Testis (tissue), 3 donors: ENCODE results near the gene C5orf58. TPM values are rescaled to one million over a fixed set of nuclear protein-coding genes. Genes with fewer than 3 reads are reported as not detected.

Source experiments
- DNase-seq: peaks from one replicate; pipeline ENCODE4 v3.0.0-alpha.2; 2019
- H3K27ac ChIP-seq, 2 donors: fragments of 200-600 bp; sonication (generic); one replicate each; pipeline ENCODE4 v1.5.1; 2019
- H3K27me3 ChIP-seq: fragments of 200-600 bp; sonication (generic); one replicate; pipeline ENCODE4 v1.5.1; 2019
- H3K36me3 ChIP-seq: fragments of 200-600 bp; sonication (generic); one replicate; pipeline ENCODE4 v1.5.1; 2017; ENCODE audit warnings: low read depth; ENCODE audit errors: missing control alignments
- H3K4me1 ChIP-seq: fragments of 200-600 bp; sonication (generic); one replicate; pipeline ENCODE4 v1.5.1; 2019
- H3K4me3 ChIP-seq, 2 donors: fragments of 200-600 bp; sonication (generic); one replicate each; pipeline ENCODE4 v1.5.1; 2017 to 2019
- H3K9me3 ChIP-seq: fragments of 200-600 bp; sonication (generic); one replicate; pipeline ENCODE4 v1.5.1; 2017
- CTCF ChIP-seq, 3 experiments: fragments of 450-650 bp in 2 of 3; fragments of 200-600 bp in 1 of 3; sonication (generic) in 1 of 3; IDR thresholded peaks; one replicate each; pipeline ENCODE4 v1.5.1; 2016 to 2019; ENCODE audit warnings: antibody characterized with exemption in 3 of 3, mild to moderate bottlenecking in 2 of 3, moderate library complexity in 1 of 3
- POLR2A ChIP-seq: fragments of 450-650 bp; IDR thresholded peaks from one replicate; pipeline ENCODE4 v1.6.1; 2017; ENCODE audit warnings: antibody characterized with exemption, mild to moderate bottlenecking, moderate library complexity
- WGBS, 2 donors: methylation state at CpG; one replicate each; pipeline ENCODE4 v1.1.5; 2018; 5-methylcytosine and 5-hydroxymethylcytosine counted together
- intact Hi-C: fragments of 100-400 bp; cut with DNase I; formaldehyde crosslinking; loops from one replicate; pipeline ENCODE4 v1.15.1; 2023; ENCODE audit warnings: low total_unique reads
- polyA plus RNA-seq: library from polyadenylated mRNA; stranded (reverse); fragments of 350-450 nt; fragmentation: Illumina TruSeq; extraction: RNeasy Lipid Tissue Mini Kit (QIAGEN cat#74804); gene quantifications from one replicate; pipeline ENCODE4 v1.2.3, GENCODE V29; 2014; ENCODE audit warnings: low read depth, low replicate concordance; ENCODE audit not compliant: insufficient read depth
- total RNA-seq, 2 donors: library from RNA; depleted of rRNA; stranded (reverse); fragments of >200 nt; gene quantifications; one replicate each; pipeline ENCODE4 v1.2.3, GENCODE V29; 2016

The C5orf58 gene
- total and polyA plus RNA-seq, 3 donors from 2014 or later, result 40.9 to 266 (median 72.7) TPM

GRCh38 chr5:170250810-170251317 is 18.1 kb downstream of the C5orf58 start:
- 47% methylated on average over 3 of the region's 3 CpGs for WGBS, 2 donors
- H3K27me3 ChIP-seq, result no peaks in the 10 kb centered on the region
- no peak for DNase-seq
- no peak overlapping the region for H3K4me3 ChIP-seq
- intact Hi-C loops, result no loop called here
- no peaks in the 10 kb centered on the region for H3K9me3 ChIP-seq
- peak overlapping the region in 1 of 2 donors; percentile 17 for H3K27ac ChIP-seq
- H3K36me3 ChIP-seq, result no peaks in the 10 kb centered on the region
- H3K4me1 ChIP-seq, result peaks cover 10% of the 10 kb centered on the region
- TF ChIP-seq POLR2A, result no peak
- no peak for TF ChIP-seq CTCF (IDR thresholded peaks at IDR 0.05)

GRCh38 chr5:170251462-170251861 is 18.7 kb downstream of the C5orf58 start:
- WGBS, 2 donors, result 65 to 85% methylated on average over 2 of the region's 2 CpGs

GRCh38 chr5:170252109-170252508 is 19.3 kb downstream of the C5orf58 start:
- peaks cover 6% of the 10 kb centered on the region for H3K4me1 ChIP-seq
- intact Hi-C loops, result no loop called here

More at GRCh38 chr5:170251462-170251861, 18.7 kb downstream of the C5orf58 start:
- Histone ChIP-seq H3K36me3 (no peaks in the 10 kb centered on the region), H3K9me3 (no peaks in the 10 kb centered on the region), H3K4me3 (no peak overlapping the region), H3K27ac (peak overlapping the region in 1 of 2 donors; percentile 72), H3K4me1 (peaks cover 10% of the 10 kb centered on the region), H3K27me3 (no peaks in the 10 kb centered on the region)
- TF ChIP-seq CTCF (IDR thresholded peaks at IDR 0.05) (no peak), POLR2A (no peak)
- DNase-seq, result no peak
- intact Hi-C loops, result no loop called here

GRCh38 chr5:170252720-170253350 is 20.1 kb downstream of the C5orf58 start:
- 33 to 46% methylated on average over 9 of the region's 9 CpGs for WGBS, 2 donors
- TF ChIP-seq POLR2A (no peak), CTCF (IDR thresholded peaks at IDR 0.05) (no peak)
- Histone ChIP-seq H3K27me3 (no peaks in the 10 kb centered on the region), H3K27ac (peak overlapping the region in 1 of 2 donors; percentile 72), H3K36me3 (no peaks in the 10 kb centered on the region), H3K9me3 (no peaks in the 10 kb centered on the region), H3K4me1 (peaks cover 5% of the 10 kb centered on the region), H3K4me3 (no peak overlapping the region)
- intact Hi-C loops, result no loop called here
- DNase-seq, result no peak

More at GRCh38 chr5:170252109-170252508, 19.3 kb downstream of the C5orf58 start:
- 66 to 79% methylated on average over 3 of the region's 3 CpGs for WGBS, 2 donors
- TF ChIP-seq CTCF (IDR thresholded peaks at IDR 0.05), result no peak
- TF ChIP-seq POLR2A, result no peak
- Histone ChIP-seq H3K27me3 (no peaks in the 10 kb centered on the region), H3K4me3 (no peak overlapping the region), H3K9me3 (no peaks in the 10 kb centered on the region), H3K27ac (peak overlapping the region in 1 of 2 donors; percentile 72), H3K36me3 (no peaks in the 10 kb centered on the region)
- no peak for DNase-seq

GRCh38 chr5:170254056-170254455 is 21.3 kb downstream of the C5orf58 start:
- no peaks in the 10 kb centered on the region for H3K36me3 ChIP-seq
- TF ChIP-seq POLR2A, result no peak
- no peak for TF ChIP-seq CTCF (IDR thresholded peaks at IDR 0.05)
- DNase-seq, result no peak
- intact Hi-C loops, result no loop called here
- H3K27ac ChIP-seq, result peak overlapping the region in 1 of 2 donors; percentile 72
- no peaks in the 10 kb centered on the region for H3K9me3 ChIP-seq
- H3K4me3 ChIP-seq, result no peak overlapping the region
- H3K4me1 ChIP-seq, result peaks cover 5% of the 10 kb centered on the region
- WGBS, 2 donors, result 95 to 96% methylated on average over 8 of the region's 8 CpGs
- no peaks in the 10 kb centered on the region for H3K27me3 ChIP-seq
